GM23248 (cell line): ENCODE measurements around the gene NOTO.

ENCODE experiments used
- EZH2 ChIP-seq: fragments of 200-600 bp; sonication (generic); IDR thresholded peaks from 2 replicates; pipeline ENCODE4 v1.6.1; 2018; ENCODE audit warnings: antibody characterized with exemption, mild to moderate bottlenecking; ENCODE audit not compliant: insufficient read depth, poor library complexity, severe bottlenecking
- EZH2phosphoT487 ChIP-seq: fragments of 200-600 bp; sonication (generic); IDR thresholded peaks from 2 replicates; pipeline ENCODE4 v1.6.1; 2018; ENCODE audit warnings: antibody characterized with exemption, moderate library complexity, mild to moderate bottlenecking, low read depth; ENCODE audit not compliant: insufficient read depth

DNA sequence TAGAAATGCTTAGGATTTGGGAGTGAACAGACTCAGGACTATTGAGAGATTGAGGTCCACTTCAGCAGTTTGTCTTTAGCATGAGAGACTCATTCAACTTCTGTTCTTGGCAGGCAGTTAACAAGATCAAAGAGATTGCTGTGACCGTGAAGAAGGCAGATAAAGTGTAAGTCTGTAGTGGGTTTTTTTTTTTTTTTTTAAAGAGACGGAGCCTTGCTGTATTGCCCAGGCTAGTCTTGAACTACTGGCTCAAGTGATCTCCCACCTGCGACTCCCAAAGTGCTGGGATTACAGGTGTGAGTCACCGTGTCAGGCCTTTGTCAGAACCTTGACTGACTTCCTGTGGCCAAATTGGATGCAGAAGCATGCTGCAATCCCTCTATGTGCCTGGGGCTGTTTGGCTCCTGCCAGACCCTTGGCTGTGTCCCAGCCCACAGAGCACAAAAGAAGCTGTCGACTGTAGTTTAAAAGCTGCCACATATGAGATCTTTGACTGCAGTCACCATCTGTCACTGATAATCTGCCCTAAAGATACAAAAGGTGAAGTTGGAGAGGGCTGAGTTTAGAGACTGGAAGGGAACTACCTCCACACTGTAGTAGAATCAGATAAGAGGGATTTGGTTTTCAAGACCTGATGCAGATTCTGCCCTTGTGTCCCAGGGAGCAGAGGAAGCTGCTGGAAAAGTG, 41.7 kb downstream of the NOTO start:
- no peak for TF ChIP-seq EZH2phosphoT487
- no peak for TF ChIP-seq EZH2
